Head of caudate nucleus (tissue), 42 donors: ENCODE measurements around the gene TOB2.
"Not testable (repeated sequence)": the region's sequence is repeated elsewhere in the genome, so short reads cannot be mapped to it uniquely, and the experiment has no call there.

Source experiments
- DNase-seq, 42 donors: peaks; one replicate each; pipeline versions ENCODE4 v3.0.0 to v3.0.0-alpha.2; 2020 to 2021; ENCODE audit warnings: mixed read lengths in 7 of 42
- intact Hi-C: fragments of 100-400 bp; cut with DNase I; formaldehyde crosslinking; loops from one replicate; pipeline ENCODE4 v1.15.0; 2022

The TOB2 gene

GRCh38 chr22:41469218-41469851 lies 22.7 kb upstream of the TOB2 start:
- intact Hi-C loops: loop anchor here (2.0 kb wide), 1 partner anchor 21 kb away; no protein-coding TSS in a partner anchor
- DNase-seq: peak in 9 of 42 donors; percentile 32 to 71 (median 38)

GRCh38 chr22:41468381-41469217 lies 22.0 kb upstream of the TOB2 start, which contains the start of the genes ACO2 and PHF5A:
TSS of gene ACO2 (plus strand) at chr22:41469117. CDS start at chr22:41469147, 30 bp downstream.
TSS of gene PHF5A (minus strand) at chr22:41468692. CDS start at chr22:41468653, 39 bp downstream.
- peak; percentile 95 to 99 (median 98) for DNase-seq
- intact Hi-C loops: loop anchor here (2.0 kb wide), 1 partner anchor 20 kb away; no protein-coding TSS in a partner anchor

DNA sequence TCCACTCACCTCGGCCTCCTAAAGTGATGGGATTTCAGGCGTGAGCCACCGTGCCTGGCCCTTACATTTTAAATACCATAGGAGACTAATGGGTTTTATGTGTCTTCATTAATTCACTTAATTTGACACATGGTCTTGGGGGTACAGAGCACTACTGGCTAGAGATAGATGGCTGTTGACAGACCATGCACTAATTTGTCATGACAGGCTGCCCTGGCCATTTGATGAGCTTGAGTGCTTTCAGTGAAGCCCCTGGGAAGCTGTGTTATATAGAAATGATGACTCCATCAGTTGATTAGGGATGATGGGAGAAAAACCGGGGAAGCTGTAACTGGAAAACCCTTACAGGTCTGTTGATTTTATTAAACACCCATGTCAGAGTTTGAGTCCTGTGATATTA lies 15.3 kb upstream of the TOB2 start:
- no peak for DNase-seq
- intact Hi-C loops: no loop called here

GRCh38 chr22:41460071-41460470 lies 13.5 kb upstream of the TOB2 start:
- intact Hi-C loops: not testable (repeated sequence)
- peak; percentile 60 to 92 (median 83) for DNase-seq

DNA sequence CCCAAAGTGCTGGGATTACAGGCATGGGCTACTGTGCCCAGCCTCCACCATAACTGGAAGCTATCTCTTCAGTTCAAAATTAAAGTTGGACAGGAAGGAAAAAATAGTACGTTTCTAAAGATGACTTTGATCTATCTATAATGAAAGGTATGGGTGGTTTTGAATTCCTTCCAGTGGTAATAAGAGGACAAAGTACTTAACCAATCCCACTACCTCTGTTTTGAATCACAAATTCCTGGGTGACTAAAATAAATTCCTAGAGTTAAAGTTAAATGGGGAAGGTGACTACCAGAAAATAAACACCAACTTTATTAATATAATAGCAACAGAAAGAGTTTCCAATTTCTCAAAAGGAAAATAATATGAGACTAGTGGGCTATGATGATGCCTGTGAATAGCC lies 12.8 kb upstream of the TOB2 start:
- no peak for DNase-seq
- intact Hi-C loops: no loop called here

DNA sequence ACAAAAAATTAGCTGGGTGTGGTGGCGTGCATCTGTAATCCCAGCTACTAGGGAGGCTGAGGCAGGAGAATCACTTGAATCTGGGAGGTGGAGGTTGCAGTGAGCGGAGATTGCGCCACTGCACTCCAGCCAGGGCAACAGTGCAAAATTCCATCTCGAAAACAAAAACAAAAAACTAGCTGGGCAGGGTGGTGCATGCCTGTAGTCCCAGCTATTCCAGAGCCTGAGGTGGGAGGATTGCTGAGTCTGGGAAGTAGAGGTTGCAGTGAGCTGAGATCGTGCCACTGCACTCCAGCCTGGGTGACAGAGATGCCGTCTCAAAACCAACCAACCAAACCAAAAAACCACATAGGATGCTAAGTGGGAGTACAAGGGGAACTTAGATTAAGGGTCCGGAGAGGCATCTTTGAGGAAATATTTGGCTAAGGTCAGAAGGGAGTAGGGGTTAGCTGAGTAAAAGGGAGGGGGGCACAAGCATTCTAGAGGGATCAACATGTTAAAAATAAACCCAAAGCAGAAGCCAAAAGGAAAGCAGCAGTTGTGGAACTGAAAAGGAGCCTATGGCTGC lies 11.6 kb upstream of the TOB2 start:
- DNase-seq: no peak
- intact Hi-C loops: no loop called here

GRCh38 chr22:41448189-41448808 lies 1.7 kb upstream of the TOB2 start:
- intact Hi-C loops: loop anchor here (2.0 kb wide), 1 partner anchor 21 kb away; the partner anchor contains the start of genes ACO2 and PHF5A
- DNase-seq: peak; percentile 88 to 99 (median 98)

- intact Hi-C loops: loop anchor here (2.0 kb wide), 1 partner anchor 21 kb away; the partner anchor contains the start of genes ACO2 and PHF5A
- peak; percentile 30 to 87 (median 74) for DNase-seq
Observed at GRCh38 chr22:41447435-41448188, 1.0 kb upstream of the TOB2 start.

GRCh38 chr22:41446057-41446501 lies 522 bp downstream of the TOB2 start:
- DNase-seq: peak in 23 of 42 donors; percentile 22 to 68 (median 43)
- intact Hi-C loops: no loop called here

- intact Hi-C loops: no loop called here
- peak in 27 of 42 donors; percentile 16 to 71 (median 42) for DNase-seq
Observed at GRCh38 chr22:41445129-41446056, 1.2 kb downstream of the TOB2 start.

DNA sequence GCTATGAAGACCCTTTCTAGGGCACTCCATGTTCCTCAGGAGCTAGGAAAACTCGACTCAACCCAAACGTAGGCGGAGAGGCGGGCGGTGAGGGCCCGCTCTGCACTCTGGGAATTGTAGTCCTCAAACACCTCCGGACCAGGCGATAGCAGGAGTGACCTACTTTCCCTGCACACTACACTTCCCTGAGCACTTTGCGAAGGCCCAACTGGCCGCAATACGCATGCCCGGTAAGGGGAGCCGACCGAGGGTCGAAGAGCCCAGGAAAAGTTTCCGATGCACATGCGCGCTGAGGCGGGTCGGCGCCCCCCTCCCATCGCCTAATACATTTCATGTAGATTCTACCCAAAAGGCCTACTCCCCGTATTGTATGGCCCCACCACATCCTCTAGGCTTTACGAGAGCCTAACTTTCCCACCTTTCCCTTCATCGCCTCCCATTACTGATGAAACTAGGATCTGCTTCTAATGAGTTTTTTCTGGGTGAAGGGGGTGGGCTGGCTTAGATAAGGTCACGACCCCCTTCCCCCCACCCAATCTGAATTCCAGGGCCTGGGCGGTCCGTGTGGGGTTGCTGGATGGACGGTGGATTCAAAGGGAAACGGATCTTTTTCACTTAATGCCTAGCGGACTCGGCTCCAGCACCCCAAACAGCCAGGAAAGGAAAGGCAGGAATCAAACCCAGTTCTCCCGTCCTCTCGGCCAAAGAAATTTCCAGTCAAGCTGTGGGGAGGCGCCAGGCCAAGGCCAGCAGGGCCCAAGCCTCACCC lies 2.1 kb downstream of the TOB2 start:
- intact Hi-C loops: no loop called here
- DNase-seq: peak; percentile 79 to 96 (median 88)

GRCh38 chr22:41442240-41442792 lies 4.3 kb downstream of the TOB2 start:
- intact Hi-C loops: no loop called here
- peak in 2 of 42 donors; percentile 27 to 46 for DNase-seq

GRCh38 chr22:41440511-41440910 lies 6.1 kb downstream of the TOB2 start:
- intact Hi-C loops, DNase-seq: not testable (repeated sequence)

GRCh38 chr22:41437198-41437597 lies 9.4 kb downstream of the TOB2 start:
- intact Hi-C loops: no loop called here
- no peak for DNase-seq

GRCh38 chr22:41436322-41437113 lies 10.1 kb downstream of the TOB2 start:
- intact Hi-C loops: no loop called here
- DNase-seq: peak in 2 of 42 donors; percentile 7 to 54
